ENCODE data around the gene SP9.

The SP9 gene

GRCh38 chr2:174335254-174335987, 667 bp downstream of the SP9 start:
- TF ChIP-seq FOXP2 (optimal IDR thresholded peaks at IDR 0.05; ENCODE audit: borderline replicate concordance, extremely low read depth, extremely low read length, insufficient read depth) (no peak), TAF1 (IDR thresholded peaks at IDR 0.05; ENCODE audit: borderline replicate concordance, insufficient read depth, low read length) (no peak), REST (IDR thresholded peaks at IDR 0.05; ENCODE audit: insufficient read depth in 1 of 2, low read depth in 2 of 2, low read length in 2 of 2) (no peak), SIN3A (IDR thresholded peaks at IDR 0.05; ENCODE audit: borderline replicate concordance, insufficient read depth, low read length) (no peak), POLR2AphosphoS5 (IDR thresholded peaks at IDR 0.05; ENCODE audit: low read depth, low read length) (no peak)

- TF ChIP-seq TAF1 (IDR thresholded peaks at IDR 0.05; ENCODE audit: borderline replicate concordance, insufficient read depth, low read length) (no peak), SIN3A (IDR thresholded peaks at IDR 0.05; ENCODE audit: borderline replicate concordance, insufficient read depth, low read length) (no peak), POLR2AphosphoS5 (IDR thresholded peaks at IDR 0.05; ENCODE audit: low read depth, low read length) (no peak), REST (IDR thresholded peaks at IDR 0.05; ENCODE audit: insufficient read depth in 1 of 2, low read depth in 2 of 2, low read length in 2 of 2) (no peak), FOXP2 (optimal IDR thresholded peaks at IDR 0.05; ENCODE audit: borderline replicate concordance, extremely low read depth, extremely low read length, insufficient read depth) (no peak)
These were observed 1.3 kb downstream of the SP9 start for GRCh38 chr2:174335988-174336500.

- no peak for TF ChIP-seq TAF1 (IDR thresholded peaks at IDR 0.05; ENCODE audit: borderline replicate concordance, insufficient read depth, low read length)
- no peak for TF ChIP-seq FOXP2 (optimal IDR thresholded peaks at IDR 0.05; ENCODE audit: borderline replicate concordance, extremely low read depth, extremely low read length, insufficient read depth)
- TF ChIP-seq REST (IDR thresholded peaks at IDR 0.05; ENCODE audit: insufficient read depth in 1 of 2, low read depth in 2 of 2, low read length in 2 of 2): no peak
- TF ChIP-seq POLR2AphosphoS5 (IDR thresholded peaks at IDR 0.05; ENCODE audit: low read depth, low read length): no peak
- no peak for TF ChIP-seq SIN3A (IDR thresholded peaks at IDR 0.05; ENCODE audit: borderline replicate concordance, insufficient read depth, low read length)
These were observed 2.0 kb downstream of the SP9 start for GRCh38 chr2:174336501-174337336.

- TF ChIP-seq REST (IDR thresholded peaks at IDR 0.05; ENCODE audit: insufficient read depth in 1 of 2, low read depth in 2 of 2, low read length in 2 of 2) (no peak), TAF1 (IDR thresholded peaks at IDR 0.05; ENCODE audit: borderline replicate concordance, insufficient read depth, low read length) (no peak), POLR2AphosphoS5 (IDR thresholded peaks at IDR 0.05; ENCODE audit: low read depth, low read length) (no peak), FOXP2 (optimal IDR thresholded peaks at IDR 0.05; ENCODE audit: borderline replicate concordance, extremely low read depth, extremely low read length, insufficient read depth) (no peak), SIN3A (IDR thresholded peaks at IDR 0.05; ENCODE audit: borderline replicate concordance, insufficient read depth, low read length) (no peak)
These were observed 2.8 kb downstream of the SP9 start for GRCh38 chr2:174337337-174338146.

Measured in PFSK-1 (cell line).